AG10803 (cell line): ENCODE results near the gene PKD2.
A peak's percentile ranks its signal among the peaks of the same experiment; 100 is the strongest.

Source experiments
- DNase-seq: peaks from one replicate; pipeline ENCODE4 v3.0.0; 2010; ENCODE audit warnings: low read depth
- H3K4me3 ChIP-seq: 2 replicates; pipeline ENCODE4 v1.5.1; 2011; ENCODE audit warnings: mild to moderate bottlenecking, low read length, control low read depth
- TF ChIP-seq, protein P1 (sequence below): conservative IDR thresholded peaks from 2 replicates; pipeline ENCODE4 v1.5.1; 2011; ENCODE audit warnings: mild to moderate bottlenecking, low read length, control low read depth, inconsistent platforms

The PKD2 gene

DNA sequence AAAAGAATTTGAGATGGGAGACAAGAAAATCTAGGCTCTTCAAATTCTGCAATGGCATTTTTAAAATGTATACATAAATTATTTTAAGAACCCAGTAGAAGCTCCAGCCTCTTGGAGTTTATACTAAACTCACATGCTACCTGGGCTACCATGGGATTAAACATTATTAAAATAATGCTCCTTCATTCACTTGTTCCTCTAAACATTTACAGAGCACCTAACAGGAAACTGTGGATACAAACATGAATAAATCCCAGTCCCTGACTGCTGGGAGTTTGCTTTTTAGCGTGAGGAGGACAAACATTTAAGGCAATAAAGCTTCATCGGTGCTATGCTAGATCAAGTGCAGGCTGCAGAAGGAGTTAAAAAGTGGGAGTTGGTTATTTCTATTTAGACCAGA is 37.3 kb upstream of the PKD2 start:
- TF ChIP-seq, protein P1, sequence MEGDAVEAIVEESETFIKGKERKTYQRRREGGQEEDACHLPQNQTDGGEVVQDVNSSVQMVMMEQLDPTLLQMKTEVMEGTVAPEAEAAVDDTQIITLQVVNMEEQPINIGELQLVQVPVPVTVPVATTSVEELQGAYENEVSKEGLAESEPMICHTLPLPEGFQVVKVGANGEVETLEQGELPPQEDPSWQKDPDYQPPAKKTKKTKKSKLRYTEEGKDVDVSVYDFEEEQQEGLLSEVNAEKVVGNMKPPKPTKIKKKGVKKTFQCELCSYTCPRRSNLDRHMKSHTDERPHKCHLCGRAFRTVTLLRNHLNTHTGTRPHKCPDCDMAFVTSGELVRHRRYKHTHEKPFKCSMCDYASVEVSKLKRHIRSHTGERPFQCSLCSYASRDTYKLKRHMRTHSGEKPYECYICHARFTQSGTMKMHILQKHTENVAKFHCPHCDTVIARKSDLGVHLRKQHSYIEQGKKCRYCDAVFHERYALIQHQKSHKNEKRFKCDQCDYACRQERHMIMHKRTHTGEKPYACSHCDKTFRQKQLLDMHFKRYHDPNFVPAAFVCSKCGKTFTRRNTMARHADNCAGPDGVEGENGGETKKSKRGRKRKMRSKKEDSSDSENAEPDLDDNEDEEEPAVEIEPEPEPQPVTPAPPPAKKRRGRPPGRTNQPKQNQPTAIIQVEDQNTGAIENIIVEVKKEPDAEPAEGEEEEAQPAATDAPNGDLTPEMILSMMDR: no peak

DNA sequence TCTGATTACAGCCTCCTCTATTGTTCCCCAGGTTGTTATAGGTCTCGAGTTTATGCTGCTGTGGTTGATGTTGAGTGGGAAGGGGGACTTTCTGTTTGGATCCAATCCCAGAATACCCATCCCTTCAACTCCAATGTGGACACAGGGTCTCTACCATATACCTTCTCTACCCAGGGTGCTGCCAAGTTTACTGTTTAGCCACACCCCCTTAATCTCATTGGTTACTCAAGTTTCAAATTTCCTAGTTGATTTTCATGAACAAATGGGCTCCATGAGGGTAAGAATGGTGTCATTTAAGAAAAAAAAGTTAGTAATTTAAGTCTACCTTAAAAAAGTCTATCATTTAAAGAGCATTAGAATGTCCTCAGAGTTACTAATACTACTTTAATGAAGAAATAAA is 35.6 kb upstream of the PKD2 start:
- TF ChIP-seq, protein P1: no peak
- no peak for DNase-seq
- no peak overlapping the region for H3K4me3 ChIP-seq

More for the DNA sequence above, 37.3 kb upstream of the PKD2 start:
- DNase-seq: no peak
- no peak overlapping the region for H3K4me3 ChIP-seq

GRCh38 chr4:87973283-87974169 is 33.9 kb upstream of the PKD2 start:
- DNase-seq: peak; percentile 93
- peak overlapping the region; percentile 47 for H3K4me3 ChIP-seq
- TF ChIP-seq, protein P1: peak; percentile 89

DNA sequence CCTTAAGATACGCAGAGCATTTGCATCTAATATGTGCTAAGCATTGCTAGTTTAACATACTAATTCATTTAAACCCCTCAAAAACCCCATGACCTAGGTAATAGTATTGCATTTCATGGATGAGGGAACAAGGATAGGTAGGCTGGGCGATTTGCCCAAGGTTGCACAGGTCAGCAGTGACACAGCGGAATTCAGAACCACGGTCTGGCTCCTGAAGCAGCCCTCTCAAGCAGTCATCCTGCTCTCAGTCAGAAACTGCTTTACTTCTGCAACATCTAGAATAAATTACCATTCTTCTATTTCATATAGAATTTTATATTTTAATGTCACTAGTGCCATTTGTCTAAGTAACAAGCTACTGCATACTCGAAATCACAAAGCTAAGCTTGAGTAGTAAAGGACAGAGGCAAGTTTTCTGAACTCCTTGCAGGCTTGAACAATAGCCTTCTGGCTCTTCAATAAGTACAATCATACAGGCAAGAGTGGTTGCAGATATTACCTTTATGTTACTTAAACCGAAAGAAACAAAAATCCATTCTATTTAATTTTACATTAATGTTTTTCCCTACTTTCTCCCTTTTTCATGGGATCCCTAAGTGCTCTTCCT is 32.5 kb upstream of the PKD2 start:
- TF ChIP-seq, protein P1: no peak

DNA sequence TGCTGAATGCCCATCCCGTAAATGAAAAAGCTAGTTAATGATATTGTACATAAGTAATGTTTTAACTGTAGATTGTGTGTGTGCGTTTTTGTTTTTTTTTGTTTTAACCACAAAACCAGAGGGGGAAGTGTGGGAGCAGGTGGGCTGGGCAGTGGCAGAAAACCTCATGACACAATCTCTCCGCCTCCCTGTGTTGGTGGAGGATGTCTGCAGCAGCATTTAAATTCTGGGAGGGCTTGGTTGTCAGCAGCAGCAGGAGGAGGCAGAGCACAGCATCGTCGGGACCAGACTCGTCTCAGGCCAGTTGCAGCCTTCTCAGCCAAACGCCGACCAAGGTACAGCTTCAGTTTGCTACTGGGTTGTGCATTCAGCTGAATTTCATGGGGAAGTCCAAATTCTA is 32.0 kb upstream of the PKD2 start, which contains the start of gene SPP1:
SPP1 (plus strand) TSS at position 249 of the 400 bp plus-strand sequence. CDS start 1,182 bp downstream, outside the sequence.
- H3K4me3 ChIP-seq: no peak within 1 kb of the TSS
- no peak for DNase-seq
- TF ChIP-seq, protein P1: no peak

More for the DNA sequence above, 32.5 kb upstream of the PKD2 start:
- DNase-seq: no peak
- H3K4me3 ChIP-seq: no peak overlapping the region

- DNase-seq: no peak
- TF ChIP-seq, protein P1: no peak
- no peak overlapping the region for H3K4me3 ChIP-seq
These were observed 29.7 kb upstream of the PKD2 start for GRCh38 chr4:87977521-87978278.
